ENCODE measurements around the gene RASL12.
"Not testable (repeated sequence)": the region's sequence is repeated elsewhere in the genome, so short reads cannot be mapped to it uniquely, and the experiment has no call there.

The RASL12 gene

GRCh38 chr15:65027593-65027992 is 40.2 kb downstream of the RASL12 start:
- DNase-seq: no peak

GRCh38 chr15:65026756-65027155 is 41.0 kb downstream of the RASL12 start:
- DNase-seq: no peak

- DNase-seq: no peak
These were observed 46.3 kb downstream of the RASL12 start for GRCh38 chr15:65021488-65021887.

GRCh38 chr15:65020419-65020818 is 47.4 kb downstream of the RASL12 start:
- no peak for DNase-seq

- not testable (repeated sequence) for DNase-seq
These were observed 56.6 kb downstream of the RASL12 start for GRCh38 chr15:65011198-65011597.

- no peak for DNase-seq
These were observed 58.8 kb downstream of the RASL12 start for GRCh38 chr15:65008983-65009382.

- DNase-seq: no peak
These were observed 60.9 kb downstream of the RASL12 start for GRCh38 chr15:65006876-65007275.

- DNase-seq: no peak
These were observed 62.8 kb downstream of the RASL12 start for GRCh38 chr15:65004993-65005392.
